A549 (cell line): Measurements from ENCODE around the gene AJAP1.

Source experiments
- EP300 ChIP-seq, 2 experiments: fragments of >200 bp; sonication (Bioruptor Twin); formaldehyde crosslinking; IDR thresholded peaks; 2 replicates in 1 of 2; 3 replicates in 1 of 2; pipeline ENCODE4 v1.6.1; 2016 to 2017
- POLR2A ChIP-seq: IDR thresholded peaks from 2 replicates; pipeline ENCODE4 v1.6.1; 2012; ENCODE audit warnings: mild to moderate bottlenecking, low read length
- RAD21 ChIP-seq, 2 experiments: fragments of >200 bp in 1 of 2; sonication (Bioruptor Twin) in 1 of 2; formaldehyde crosslinking in 1 of 2; IDR thresholded peaks in 1 of 2; conservative IDR thresholded peaks in 1 of 2; 2 replicates in 1 of 2; 3 replicates in 1 of 2; pipeline ENCODE4 v1.6.1; 2012 to 2018; ENCODE audit warnings: inconsistent platforms in 1 of 2
- RCOR1 ChIP-seq: fragments of 150-350 bp; IDR thresholded peaks from 2 replicates; pipeline ENCODE4 v1.6.1; 2014; ENCODE audit warnings: antibody characterized with exemption, low read length, low read depth
- RNF2 ChIP-seq: fragments of 200-600 bp; sonication (generic); IDR thresholded peaks from 2 replicates; pipeline ENCODE4 v1.6.1; 2016; ENCODE audit warnings: low read depth, mild to moderate bottlenecking, antibody characterized with exemption, moderate library complexity, borderline replicate concordance
- TP53 ChIP-seq: fragments of 250-450 bp; sonication (Bioruptor Pico); IDR thresholded peaks from 2 replicates; pipeline ENCODE4 v1.5.0; 2021; ENCODE audit warnings: mild to moderate bottlenecking, moderate library complexity
- ZC3H11A ChIP-seq: fragments of 450-650 bp; IDR thresholded peaks from 2 replicates; pipeline ENCODE4 v1.6.1; 2014; ENCODE audit warnings: antibody characterized with exemption, mild to moderate bottlenecking
- TF ChIP-seq, protein P1 (sequence below): fragments of >200 bp; sonication (Bioruptor Twin); formaldehyde crosslinking; IDR thresholded peaks from 3 replicates; pipeline ENCODE4 v1.5.1; 2016
- TF ChIP-seq, protein P2 (sequence below): fragments of 150-350 bp; IDR thresholded peaks from 2 replicates; pipeline ENCODE4 v1.6.1; 2014; ENCODE audit warnings: low read depth, mild to moderate bottlenecking, low read length

- TF ChIP-seq, protein P1, sequence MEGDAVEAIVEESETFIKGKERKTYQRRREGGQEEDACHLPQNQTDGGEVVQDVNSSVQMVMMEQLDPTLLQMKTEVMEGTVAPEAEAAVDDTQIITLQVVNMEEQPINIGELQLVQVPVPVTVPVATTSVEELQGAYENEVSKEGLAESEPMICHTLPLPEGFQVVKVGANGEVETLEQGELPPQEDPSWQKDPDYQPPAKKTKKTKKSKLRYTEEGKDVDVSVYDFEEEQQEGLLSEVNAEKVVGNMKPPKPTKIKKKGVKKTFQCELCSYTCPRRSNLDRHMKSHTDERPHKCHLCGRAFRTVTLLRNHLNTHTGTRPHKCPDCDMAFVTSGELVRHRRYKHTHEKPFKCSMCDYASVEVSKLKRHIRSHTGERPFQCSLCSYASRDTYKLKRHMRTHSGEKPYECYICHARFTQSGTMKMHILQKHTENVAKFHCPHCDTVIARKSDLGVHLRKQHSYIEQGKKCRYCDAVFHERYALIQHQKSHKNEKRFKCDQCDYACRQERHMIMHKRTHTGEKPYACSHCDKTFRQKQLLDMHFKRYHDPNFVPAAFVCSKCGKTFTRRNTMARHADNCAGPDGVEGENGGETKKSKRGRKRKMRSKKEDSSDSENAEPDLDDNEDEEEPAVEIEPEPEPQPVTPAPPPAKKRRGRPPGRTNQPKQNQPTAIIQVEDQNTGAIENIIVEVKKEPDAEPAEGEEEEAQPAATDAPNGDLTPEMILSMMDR: no peak
- TF ChIP-seq, protein P2, sequence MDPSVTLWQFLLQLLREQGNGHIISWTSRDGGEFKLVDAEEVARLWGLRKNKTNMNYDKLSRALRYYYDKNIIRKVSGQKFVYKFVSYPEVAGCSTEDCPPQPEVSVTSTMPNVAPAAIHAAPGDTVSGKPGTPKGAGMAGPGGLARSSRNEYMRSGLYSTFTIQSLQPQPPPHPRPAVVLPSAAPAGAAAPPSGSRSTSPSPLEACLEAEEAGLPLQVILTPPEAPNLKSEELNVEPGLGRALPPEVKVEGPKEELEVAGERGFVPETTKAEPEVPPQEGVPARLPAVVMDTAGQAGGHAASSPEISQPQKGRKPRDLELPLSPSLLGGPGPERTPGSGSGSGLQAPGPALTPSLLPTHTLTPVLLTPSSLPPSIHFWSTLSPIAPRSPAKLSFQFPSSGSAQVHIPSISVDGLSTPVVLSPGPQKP: no peak
- no peak for TF ChIP-seq ZC3H11A
- TF ChIP-seq POLR2A: no peak
- no peak for TF ChIP-seq RNF2
- TF ChIP-seq TP53 (CRISPR knock-in tag): no peak
- TF ChIP-seq RAD21 (conservative IDR thresholded peaks at IDR 0.05 in 1 of 2, IDR thresholded peaks at IDR 0.05 in 1 of 2): no peak
- no peak for TF ChIP-seq EP300 (IDR thresholded peaks at IDR 0.05)
- TF ChIP-seq RCOR1: no peak
Measured at GRCh38 chr1:4673494-4673893, 19.1 kb downstream of the AJAP1 start.
